Activated naive CD4-positive, alpha-beta T cell treated with anti-CD3 and anti-CD28 coated beads, Interleukin-2, amount 50 U/mL, for 72 hours (primary cell): Measurements from ENCODE around the gene FAM3C. TPM values are rescaled to one million over a fixed set of nuclear protein-coding genes. Genes with fewer than 3 reads are reported as not detected.
A peak's percentile ranks its signal among the peaks of the same experiment; 100 is the strongest.

ENCODE experiments used
- ATAC-seq, 2 donors: fragments of 150-1000 bp; cut with Tn5 transposase; 2 replicates each; pipeline ENCODE4 v1.10.0; 2021; ENCODE audit warnings: mild to moderate bottlenecking in 2 of 2, moderate library complexity in 2 of 2
- DNase-seq, 2 donors: peaks; one replicate each; pipeline ENCODE4 v3.0.0; 2021 to 2022; ENCODE audit warnings: low spot score in 2 of 2
- H3K27ac Mint-ChIP-seq, 2 donors: one replicate each; pipeline ENCODE4 v1.8.0; 2022; ENCODE audit warnings: mild to moderate bottlenecking in 2 of 2, mixed read lengths in 2 of 2
- H3K36me3 Mint-ChIP-seq, 2 donors: one replicate each; pipeline ENCODE4 v1.8.0; 2022; ENCODE audit warnings: mixed read lengths in 2 of 2
- H3K9me3 Mint-ChIP-seq, 2 donors: one replicate each; pipeline ENCODE4 v1.8.0; 2022; ENCODE audit warnings: mixed read lengths in 2 of 2
- total RNA-seq, 2 donors: library from RNA; stranded (reverse); gene quantifications; one replicate each; pipeline ENCODE4 v1.2.3, GENCODE V29; 2022

FAM3C gene
- total RNA-seq, 2 donors from 2014 or later = 13.0 to 14.9 TPM

DNA sequence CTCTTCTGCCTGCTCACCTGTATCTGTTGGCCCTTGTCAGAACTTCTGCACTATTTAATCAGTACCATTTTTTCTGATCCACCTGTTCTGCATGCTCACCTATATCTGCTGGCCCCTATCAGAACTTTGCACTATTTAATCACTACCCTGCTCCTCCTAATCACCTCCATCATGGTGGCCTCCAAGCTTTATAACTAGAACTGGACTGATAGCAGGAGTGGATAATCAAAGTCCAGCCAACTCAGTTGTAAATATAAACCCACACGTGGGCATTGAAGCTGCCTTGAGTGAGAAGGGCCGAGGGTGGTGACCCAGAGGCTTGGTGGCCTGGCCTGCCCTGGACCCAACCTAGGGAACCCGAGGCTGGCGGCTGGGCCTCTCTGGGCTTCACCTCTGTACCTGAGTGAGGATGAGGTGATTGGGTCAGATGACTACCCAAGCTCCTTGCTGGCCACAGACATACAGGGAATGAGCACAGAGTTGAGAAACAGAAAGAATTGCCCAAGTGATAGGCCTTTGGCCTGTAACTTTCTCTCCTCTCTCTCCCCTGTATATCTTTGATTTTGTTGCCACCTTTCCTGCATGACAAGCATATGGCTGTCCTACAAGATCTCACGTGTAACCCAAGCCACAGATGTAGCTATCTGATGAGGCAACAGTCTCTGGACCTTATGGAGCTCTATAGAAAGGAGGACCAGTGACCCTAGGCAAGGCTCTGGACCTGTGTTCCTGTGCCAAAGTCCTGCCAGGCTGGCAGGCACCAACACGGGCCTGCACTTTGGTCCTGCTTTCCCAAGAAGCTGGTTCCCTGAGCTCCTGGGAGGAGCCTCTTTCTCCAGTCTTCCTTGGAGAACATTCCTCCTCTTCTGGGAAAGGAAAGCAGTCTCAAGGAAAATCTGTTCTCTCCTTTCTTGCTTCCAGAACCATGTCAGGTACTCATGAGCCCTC lies 23.4 kb upstream of the FAM3C start:
- DNase-seq (no peak), ATAC-seq (no peak)
- no peaks in the 10 kb centered on the region for H3K9me3 Mint-ChIP-seq
- no peak overlapping the region for H3K27ac Mint-ChIP-seq
- no peaks in the 10 kb centered on the region for H3K36me3 Mint-ChIP-seq

DNA sequence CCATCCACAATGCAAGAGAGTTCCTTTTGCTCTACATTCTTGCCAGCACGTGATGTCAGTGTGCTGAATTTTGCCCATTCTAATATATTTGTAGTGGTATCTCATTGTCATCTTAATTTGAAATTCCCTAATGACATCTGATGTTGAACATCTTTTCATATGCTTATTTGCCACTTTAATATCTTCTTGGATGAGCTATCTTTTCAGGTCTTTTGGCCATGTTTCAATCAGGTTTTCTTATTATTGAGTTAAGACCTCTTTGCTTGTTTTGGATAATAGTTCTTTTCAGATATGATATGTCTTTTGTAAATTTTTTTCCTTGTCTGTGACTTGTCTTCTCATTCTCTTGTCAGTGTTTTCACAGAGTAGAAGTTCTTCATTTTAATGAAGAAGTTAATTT lies 20.4 kb upstream of the FAM3C start:
- Mint-ChIP-seq H3K36me3 (no peaks in the 10 kb centered on the region), H3K9me3 (no peaks in the 10 kb centered on the region), H3K27ac (no peak overlapping the region)
- no peak for ATAC-seq
- DNase-seq = no peak

DNA sequence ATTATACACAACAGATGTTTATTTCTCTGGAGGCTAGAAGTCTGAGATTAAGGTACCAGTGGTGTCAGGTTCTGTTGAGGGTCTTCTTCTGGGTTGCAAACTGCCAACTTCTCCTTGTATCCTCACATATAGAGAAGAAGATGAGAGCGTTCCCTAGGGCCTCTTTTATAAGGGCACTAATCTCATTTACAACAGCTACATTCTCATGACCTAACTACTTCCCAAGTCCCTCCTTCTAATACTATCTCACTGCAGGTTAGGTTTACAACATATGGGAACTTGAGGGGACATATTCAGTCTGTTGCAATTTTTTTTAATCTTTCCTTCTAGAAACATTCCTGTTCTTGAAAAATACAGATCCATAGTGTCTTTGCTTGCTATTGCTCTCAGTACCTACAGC lies 18.3 kb upstream of the FAM3C start:
- no peaks in the 10 kb centered on the region for H3K9me3 Mint-ChIP-seq
- no peak for ATAC-seq
- H3K27ac Mint-ChIP-seq = no peak overlapping the region
- H3K36me3 Mint-ChIP-seq = no peaks in the 10 kb centered on the region
- no peak for DNase-seq

DNA sequence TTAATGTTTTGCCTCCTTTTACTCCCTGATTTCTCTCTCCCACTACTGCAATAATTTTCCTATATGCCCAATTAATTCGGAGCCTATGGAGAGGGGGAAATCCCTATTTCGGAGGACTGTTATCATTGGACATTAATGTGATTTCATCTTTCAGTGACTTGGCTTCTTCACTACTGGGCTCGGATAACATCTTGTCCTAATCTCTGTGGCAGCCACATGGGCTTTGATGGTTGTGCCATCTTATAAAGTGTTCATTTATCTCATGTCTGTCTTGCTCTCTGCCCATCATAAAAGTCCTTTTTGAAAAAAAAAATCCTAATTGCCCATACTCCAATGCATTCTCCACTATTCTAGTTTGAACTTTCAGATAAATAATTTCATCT lies 15.5 kb upstream of the FAM3C start:
- no peaks in the 10 kb centered on the region for H3K9me3 Mint-ChIP-seq
- ATAC-seq (no peak), DNase-seq (no peak)
- no peaks in the 10 kb centered on the region for H3K36me3 Mint-ChIP-seq
- H3K27ac Mint-ChIP-seq = no peak overlapping the region

DNA sequence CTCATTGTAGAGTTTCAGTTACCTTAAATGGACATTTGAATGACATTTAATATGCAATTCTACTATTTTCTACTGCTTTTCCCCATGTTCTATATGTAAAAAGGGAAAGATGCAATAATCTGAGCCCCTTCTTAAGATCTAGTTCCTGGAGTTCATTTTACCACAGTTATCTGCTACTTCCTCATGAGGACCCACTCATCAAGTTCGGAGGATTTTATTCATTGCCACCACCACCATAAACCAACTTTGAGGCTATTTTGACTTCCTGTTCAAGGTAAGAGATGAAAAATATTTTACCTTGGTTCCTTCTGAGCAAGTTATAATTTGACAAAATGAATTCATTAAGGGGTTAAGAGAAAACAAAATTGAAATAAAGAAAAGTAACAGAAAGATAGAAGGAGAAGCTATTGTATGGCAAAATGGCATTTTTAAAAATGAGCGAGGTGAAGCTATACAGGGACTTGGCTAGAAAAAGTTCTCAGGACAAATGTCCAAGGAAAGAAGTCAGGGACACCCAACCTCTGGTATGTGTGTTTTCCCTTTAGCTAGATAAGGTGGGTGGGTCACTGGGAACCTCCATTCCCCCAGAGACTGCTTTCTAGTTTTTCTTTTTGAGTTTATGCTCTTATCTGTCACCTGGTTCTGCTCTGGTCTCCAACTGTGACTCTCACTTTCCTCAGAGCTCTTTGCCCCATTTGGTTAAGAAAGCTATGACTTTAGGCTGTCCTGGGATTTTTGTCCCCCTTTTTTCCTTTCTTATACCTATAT lies 14.9 kb upstream of the FAM3C start:
- H3K27ac Mint-ChIP-seq = no peak overlapping the region
- no peaks in the 10 kb centered on the region for H3K9me3 Mint-ChIP-seq
- H3K36me3 Mint-ChIP-seq = no peaks in the 10 kb centered on the region
- ATAC-seq = no peak
- DNase-seq = no peak

DNA sequence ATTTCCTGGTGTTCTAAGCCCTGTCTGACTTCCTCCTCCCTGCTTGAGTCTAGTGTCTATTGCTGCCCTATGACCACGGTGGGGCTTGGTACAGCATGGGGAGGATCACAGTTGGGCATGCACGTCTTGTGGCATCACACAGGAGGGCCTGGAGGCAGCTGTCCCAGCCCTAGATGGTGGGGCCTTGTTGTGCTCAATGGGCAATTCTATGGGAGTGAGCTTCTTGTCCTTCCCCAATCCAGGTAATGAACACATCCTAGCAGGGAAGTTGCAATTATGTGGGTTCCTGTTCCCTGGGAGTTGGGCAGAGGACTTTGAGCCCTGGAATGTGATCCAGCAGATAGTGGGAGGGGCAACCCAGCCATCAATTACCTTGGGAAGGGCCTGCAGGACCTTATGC lies 10.8 kb upstream of the FAM3C start:
- Mint-ChIP-seq H3K27ac (no peak overlapping the region), H3K36me3 (no peaks in the 10 kb centered on the region), H3K9me3 (no peaks in the 10 kb centered on the region)
- DNase-seq = no peak
- no peak for ATAC-seq

DNA sequence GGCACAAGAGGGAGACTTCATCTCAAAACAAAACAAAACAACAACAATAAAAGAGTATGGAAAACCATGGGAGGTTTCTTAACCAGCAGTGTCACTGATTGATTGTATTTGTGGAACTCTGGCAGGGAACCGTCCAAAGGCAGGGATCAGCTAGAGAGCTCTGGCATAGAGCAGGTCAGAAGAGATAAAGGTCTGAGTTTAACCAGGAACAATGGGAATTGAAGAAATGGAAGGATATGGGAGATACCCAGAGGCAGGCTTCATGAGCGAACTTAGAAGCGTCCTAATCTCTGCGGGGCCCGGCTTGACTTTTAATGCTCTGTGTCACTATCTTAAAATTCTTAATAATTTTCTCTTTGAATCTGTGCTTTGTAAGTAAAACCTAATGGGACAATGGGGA lies 10.4 kb upstream of the FAM3C start:
- ATAC-seq (no peak), DNase-seq (no peak)
- Mint-ChIP-seq H3K27ac (no peak overlapping the region), H3K36me3 (no peaks in the 10 kb centered on the region), H3K9me3 (no peaks in the 10 kb centered on the region)

DNA sequence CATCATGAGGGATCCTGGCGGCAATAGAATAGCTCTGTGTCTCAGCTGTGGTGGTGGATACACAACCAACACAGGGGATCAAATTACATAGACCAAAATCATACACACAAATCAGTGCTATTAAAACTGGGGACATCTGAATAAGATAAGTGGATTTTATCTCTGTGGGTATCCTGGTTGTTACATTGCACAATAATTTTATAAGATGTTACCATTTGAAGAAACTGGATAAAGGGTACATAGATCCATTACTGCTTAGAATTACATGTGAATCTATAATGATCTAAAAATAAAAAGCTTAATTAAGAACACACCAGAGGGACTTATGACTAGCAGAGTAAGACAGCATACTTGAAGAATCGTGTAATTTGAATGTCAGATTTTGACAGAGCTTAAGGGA lies 8.2 kb upstream of the FAM3C start:
- ATAC-seq (no peak), DNase-seq (no peak)
- H3K27ac Mint-ChIP-seq = no peak overlapping the region
- no peaks in the 10 kb centered on the region for H3K36me3 Mint-ChIP-seq
- no peaks in the 10 kb centered on the region for H3K9me3 Mint-ChIP-seq

DNA sequence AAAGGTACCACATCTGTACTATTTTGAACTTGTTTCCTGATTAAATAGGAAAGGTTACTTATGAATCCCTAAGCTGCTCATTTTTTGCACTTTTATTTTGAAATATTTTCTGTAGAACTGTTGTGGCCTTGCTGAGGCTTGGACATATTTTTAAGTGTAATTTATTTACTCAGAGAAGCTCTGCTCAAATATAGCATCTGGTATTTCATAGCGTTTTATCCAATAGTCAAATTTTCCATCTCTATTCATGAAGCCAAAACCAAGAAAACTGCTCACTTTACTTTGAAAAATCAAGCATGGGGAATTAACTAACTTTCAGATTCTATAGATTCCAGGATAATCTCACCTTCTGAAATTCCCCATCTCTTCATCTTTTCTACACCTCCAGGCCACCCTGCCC lies 6.6 kb upstream of the FAM3C start:
- Mint-ChIP-seq H3K9me3 (no peaks in the 10 kb centered on the region), H3K36me3 (no peaks in the 10 kb centered on the region), H3K27ac (no peak overlapping the region)
- no peak for ATAC-seq
- DNase-seq = no peak

DNA sequence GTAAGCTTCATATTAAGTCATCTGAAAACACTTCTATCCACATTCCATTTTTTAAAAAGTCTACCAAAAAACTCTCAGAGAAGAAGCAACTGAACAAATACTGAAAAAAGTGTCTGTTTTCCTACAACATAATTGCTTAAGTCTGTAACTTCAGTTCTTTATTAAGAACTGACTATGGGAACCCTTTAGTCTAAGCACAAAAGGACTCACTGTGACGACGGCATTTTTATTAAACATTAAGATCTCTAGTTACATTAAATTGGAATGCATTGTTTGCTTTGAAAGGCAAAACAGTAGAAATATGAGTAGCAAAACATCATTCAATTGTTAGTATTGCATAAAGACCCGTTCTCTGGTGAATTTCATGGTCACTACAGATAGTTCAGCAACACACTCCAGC lies 5.8 kb upstream of the FAM3C start:
- no peaks in the 10 kb centered on the region for H3K9me3 Mint-ChIP-seq
- DNase-seq = no peak
- no peaks in the 10 kb centered on the region for H3K36me3 Mint-ChIP-seq
- no peak overlapping the region for H3K27ac Mint-ChIP-seq
- no peak for ATAC-seq

DNA sequence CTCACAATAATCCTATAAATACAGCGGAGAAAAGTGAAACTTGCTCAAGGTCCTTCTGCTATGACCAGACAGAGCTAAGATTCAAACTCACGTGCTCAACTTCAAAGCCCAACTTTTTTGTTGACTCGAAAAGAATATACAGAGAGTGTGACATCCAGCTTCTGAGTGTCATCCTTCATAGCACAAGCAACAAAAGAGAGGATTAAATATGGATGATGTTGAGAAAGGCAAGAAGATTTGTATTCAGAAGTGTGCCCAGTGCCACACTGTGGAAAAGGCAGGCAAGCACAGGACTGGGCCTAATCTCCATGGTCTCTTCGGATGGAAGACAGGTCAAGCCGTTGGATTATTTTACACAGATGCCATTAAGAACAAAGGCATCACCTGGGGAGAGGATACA lies 2.1 kb upstream of the FAM3C start:
- Mint-ChIP-seq H3K27ac (no peak overlapping the region), H3K9me3 (no peaks in the 10 kb centered on the region), H3K36me3 (no peaks in the 10 kb centered on the region)
- DNase-seq (no peak), ATAC-seq (no peak)

DNA sequence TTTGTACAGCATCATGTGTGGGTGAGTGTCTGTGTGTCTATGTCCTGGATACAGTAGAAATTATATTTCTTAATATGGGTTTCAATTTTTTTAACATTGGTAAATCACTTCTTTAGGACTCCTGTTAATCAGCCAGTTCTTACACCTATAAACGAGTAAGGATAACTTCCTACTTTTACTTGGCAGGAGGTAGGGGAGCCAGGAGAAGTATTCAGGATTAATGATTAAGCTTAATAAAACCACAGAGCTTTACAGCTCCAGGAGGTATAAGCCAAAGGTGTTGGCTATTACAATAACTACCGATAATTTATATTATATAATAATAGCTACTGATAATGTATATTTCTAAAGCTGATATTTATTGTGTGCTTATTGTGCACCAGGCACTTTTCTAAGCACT lies 1.7 kb upstream of the FAM3C start:
- ATAC-seq = no peak
- DNase-seq = no peak
- Mint-ChIP-seq H3K27ac (no peak overlapping the region), H3K36me3 (peaks cover 2 to 3% of the 10 kb centered on the region in 2 donors), H3K9me3 (peaks cover 0 to 1% of the 10 kb centered on the region in 2 donors)

DNA sequence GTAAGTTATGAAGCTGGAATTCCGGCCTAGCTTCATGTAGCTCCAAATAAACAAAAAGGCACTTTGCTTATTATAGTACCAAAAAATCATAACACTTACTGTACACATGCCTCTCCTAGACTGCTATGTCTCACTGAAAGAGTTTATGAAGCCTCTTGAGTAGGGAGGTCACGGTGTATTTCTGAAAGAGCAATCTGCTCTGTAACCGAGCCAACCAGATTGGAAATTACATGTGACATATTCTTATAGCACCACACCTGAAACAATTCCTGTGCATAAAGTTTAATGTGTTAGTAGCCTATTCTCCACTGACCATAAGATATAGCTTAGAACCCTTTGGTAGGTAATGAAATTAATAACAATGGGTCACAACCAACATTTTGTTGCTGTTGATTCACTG lies 1.3 kb upstream of the FAM3C start:
- DNase-seq = no peak
- no peak overlapping the region for H3K27ac Mint-ChIP-seq
- ATAC-seq = no peak
- H3K9me3 Mint-ChIP-seq = peaks cover 0 to 4% of the 10 kb centered on the region in 2 donors
- peaks cover 6 to 8% of the 10 kb centered on the region in 2 donors for H3K36me3 Mint-ChIP-seq

DNA sequence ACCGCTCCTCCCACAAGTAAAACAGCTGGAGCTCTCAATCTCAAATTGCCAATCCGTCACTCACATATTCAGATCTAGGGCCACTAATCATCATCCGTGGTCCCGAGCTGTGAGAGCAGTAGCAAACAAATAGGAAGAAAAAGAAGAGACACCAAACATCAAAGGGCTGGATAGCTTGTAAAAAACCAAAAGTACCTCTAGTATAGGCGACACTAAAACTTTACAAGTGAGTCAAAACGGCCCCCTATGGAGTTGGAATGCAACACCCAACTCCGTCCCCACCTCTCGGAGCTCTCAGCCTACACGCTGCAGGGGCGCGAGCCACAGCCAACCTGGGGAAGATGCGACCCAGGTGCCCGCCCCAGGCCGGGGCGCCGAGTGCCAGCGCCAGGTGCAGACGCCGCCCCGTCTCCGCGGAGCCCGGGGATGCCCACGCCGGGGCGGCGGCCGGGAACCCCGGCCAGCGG lies 581 bp downstream of the FAM3C start:
- H3K9me3 Mint-ChIP-seq = peaks cover 0 to 4% of the 10 kb centered on the region in 2 donors
- DNase-seq (peak in 1 of 2 donors; percentile 56), ATAC-seq (peak; percentile 56 to 74)
- H3K27ac Mint-ChIP-seq = peak overlapping the region; percentile 86 to 87
- peaks cover 6 to 13% of the 10 kb centered on the region in 2 donors for H3K36me3 Mint-ChIP-seq

DNA sequence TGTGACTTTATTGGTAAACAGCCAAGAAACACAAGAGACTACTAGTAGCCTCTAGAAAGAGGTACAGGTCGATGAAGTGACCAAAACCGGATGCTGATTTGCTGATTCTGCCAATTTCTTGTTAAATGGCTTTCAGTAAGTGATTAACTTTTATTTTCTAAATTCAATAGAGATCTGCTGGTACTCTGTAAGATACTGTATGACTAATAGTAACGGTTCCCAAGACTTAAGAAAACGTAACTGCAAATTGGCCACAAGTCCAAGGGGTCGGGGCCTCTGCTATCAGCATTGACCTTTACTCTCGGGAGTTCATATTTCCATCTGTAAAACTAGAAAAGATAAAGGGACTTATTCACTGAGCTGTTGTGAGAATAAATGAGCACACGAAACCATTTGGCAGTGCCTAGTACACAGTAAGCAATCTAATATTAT lies 1.4 kb downstream of the FAM3C start:
- no peak overlapping the region for H3K27ac Mint-ChIP-seq
- DNase-seq (no peak), ATAC-seq (no peak)
- H3K36me3 Mint-ChIP-seq = peaks cover 6 to 13% of the 10 kb centered on the region in 2 donors
- H3K9me3 Mint-ChIP-seq = peaks cover 0 to 4% of the 10 kb centered on the region in 2 donors

DNA sequence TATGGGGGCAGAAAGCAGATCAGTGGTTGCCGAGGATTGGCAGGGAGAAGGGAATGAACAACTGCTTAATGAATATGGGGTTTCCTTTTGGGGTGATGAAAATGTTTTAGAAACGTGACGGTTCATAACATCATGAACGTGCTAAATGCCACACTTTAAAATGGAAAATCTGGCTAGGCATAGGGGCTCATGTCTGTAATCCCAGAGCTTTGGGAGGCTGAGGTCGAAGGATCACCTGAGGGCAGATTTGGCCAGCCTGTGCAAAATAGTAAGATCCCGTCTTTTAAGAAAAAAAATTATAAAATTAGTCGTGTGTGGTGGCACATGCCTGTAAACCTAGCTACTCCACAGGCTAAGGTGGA lies 3.1 kb downstream of the FAM3C start:
- peaks cover 0 to 4% of the 10 kb centered on the region in 2 donors for H3K9me3 Mint-ChIP-seq
- no peak overlapping the region for H3K27ac Mint-ChIP-seq
- ATAC-seq (no peak), DNase-seq (no peak)
- peaks cover 6 to 13% of the 10 kb centered on the region in 2 donors for H3K36me3 Mint-ChIP-seq

DNA sequence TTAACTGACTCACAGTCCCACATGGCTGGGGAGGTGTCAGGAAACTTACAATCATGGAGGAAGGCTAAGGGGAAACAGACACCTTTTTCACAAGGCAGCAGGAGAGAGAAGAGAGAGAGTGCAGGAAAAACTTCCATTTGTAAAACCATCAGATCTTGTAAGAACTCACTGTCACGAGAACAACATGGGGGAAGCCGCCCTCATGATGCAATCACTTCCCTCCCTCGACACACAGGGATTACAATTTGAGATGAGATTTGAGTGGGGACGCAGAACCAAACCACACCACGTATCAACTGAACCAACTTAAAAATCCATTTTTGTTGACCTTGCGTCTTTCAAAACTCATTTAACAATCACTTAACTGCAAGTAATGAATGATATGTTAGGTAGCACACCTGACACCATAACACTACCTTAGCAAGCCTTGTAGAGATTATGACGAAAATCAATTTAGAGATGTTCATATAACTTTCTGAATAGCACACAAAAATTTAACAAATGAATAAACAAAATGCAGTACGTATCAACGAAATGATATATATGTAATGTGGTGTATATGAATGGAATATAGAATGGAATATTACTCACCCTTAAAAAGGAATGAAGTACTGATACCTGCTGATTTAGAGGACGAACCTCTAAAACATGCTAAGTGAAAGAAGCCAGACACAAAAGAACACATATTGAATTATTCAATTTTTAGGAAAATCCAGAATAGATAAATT lies 3.7 kb downstream of the FAM3C start:
- no peak for ATAC-seq
- peak overlapping the region in 1 of 2 donors; percentile 6 for H3K27ac Mint-ChIP-seq
- H3K36me3 Mint-ChIP-seq = peaks cover 6 to 13% of the 10 kb centered on the region in 2 donors
- peaks cover 0 to 4% of the 10 kb centered on the region in 2 donors for H3K9me3 Mint-ChIP-seq
- no peak for DNase-seq
